H1 (cell line): ENCODE results near the gene SURF1. TPM values are rescaled to one million over a fixed set of nuclear protein-coding genes. Genes with fewer than 3 reads are reported as not detected.

ENCODE experiments used
- CTCF ChIA-PET: fragments of 300-600 bp; sonication (Branson Sonifier 250); formaldehyde crosslinking; loops from one replicate; lab custom pipeline; 2021; ENCODE audit not compliant: partially characterized antibody; lab: Charles Lee
- POLR2A ChIA-PET: fragments of 300-600 bp; sonication (Branson Sonifier 250); formaldehyde crosslinking; loops from one replicate; lab custom pipeline; 2021; ENCODE audit warnings: inconsistent platforms; ENCODE audit not compliant: partially characterized antibody; lab: Charles Lee
- DNase-seq, 2 experiments: peaks; one replicate each; pipeline versions ENCODE4 v3.0.0 to v3.0.0-alpha.2; 2010 to 2022; ENCODE audit warnings: low spot score in 2 of 2, low read depth in 1 of 2, mixed read lengths in 1 of 2
- FAIRE-seq: peaks from 2 replicates; lab custom pipeline; 2011; peaks lifted over from hg19 to GRCh38; lab: Jason Lieb, UNC
- H2AFZ ChIP-seq: 2 replicates; pipeline ENCODE4 v1.8.1; 2012; ENCODE audit warnings: low read length, inconsistent platforms
- H2AK5ac ChIP-seq: 2 replicates; pipeline ENCODE4 v1.6.1; 2013; ENCODE audit warnings: low read depth, low read length
- H2BK120ac ChIP-seq: replicated peaks from 2 replicates; pipeline ENCODE3; 2013; ENCODE audit warnings: low read depth, low read length, inconsistent platforms
- H2BK12ac ChIP-seq: 2 replicates; pipeline ENCODE4 v1.6.1; 2013; ENCODE audit warnings: low read depth, low read length
- H2BK15ac ChIP-seq: 2 replicates; pipeline ENCODE4 v1.6.1; 2013; ENCODE audit warnings: low read length
- H2BK20ac ChIP-seq: 2 replicates; pipeline ENCODE4 v1.6.1; 2013; ENCODE audit warnings: low read length
- H2BK5ac ChIP-seq: 2 replicates; pipeline ENCODE4 v1.6.1; 2013; ENCODE audit warnings: low read depth, low read length
- H3K14ac ChIP-seq: 2 replicates; pipeline ENCODE4 v1.6.1; 2013; ENCODE audit warnings: inconsistent platforms; ENCODE audit not compliant: insufficient read length
- H3K18ac ChIP-seq: 2 replicates; pipeline ENCODE4 v1.6.1; 2013; ENCODE audit warnings: low read length; ENCODE audit errors: extremely low read depth
- H3K23ac ChIP-seq: 2 replicates; pipeline ENCODE4 v1.6.1; 2013; ENCODE audit warnings: inconsistent platforms; ENCODE audit not compliant: insufficient read length
- H3K23me2 ChIP-seq: 2 replicates; pipeline ENCODE4 v1.6.1; 2013; ENCODE audit warnings: low read depth, low read length
- H3K27ac ChIP-seq: 2 replicates; pipeline ENCODE4 v1.6.1; 2011; ENCODE audit warnings: low read depth, low read length, inconsistent platforms
- H3K27me3 ChIP-seq, 4 experiments: replicated peaks in 1 of 4; 1 replicate in 1 of 4; 2 replicates in 3 of 4; pipeline versions ENCODE4 v1.6.1 to v1.8.1; 2011 to 2013; ENCODE audit warnings: low read length in 3 of 4, mild to moderate bottlenecking in 3 of 4, inconsistent platforms in 2 of 4, mixed read lengths in 2 of 4, moderate library complexity in 1 of 4; ENCODE audit not compliant: control insufficient read depth in 3 of 4, insufficient read depth in 3 of 4; ENCODE audit errors: extremely low read depth in 1 of 4
- H3K36me3 ChIP-seq, 4 experiments: 2 replicates each; pipeline versions ENCODE4 v1.6.1 to v1.8.1; 2011 to 2013; ENCODE audit warnings: mild to moderate bottlenecking in 4 of 4, low read length in 3 of 4, moderate library complexity in 2 of 4, control low read depth in 1 of 4, inconsistent platforms in 1 of 4; ENCODE audit not compliant: insufficient read depth in 4 of 4, control insufficient read depth in 2 of 4
- H3K4ac ChIP-seq: replicated peaks from 2 replicates; pipeline ENCODE3; 2013; ENCODE audit warnings: low read length, low read depth, mixed read lengths, inconsistent platforms; ENCODE audit not compliant: insufficient read length
- H3K4me1 ChIP-seq, 4 experiments: replicated peaks in 1 of 4; 1 replicate in 1 of 4; 2 replicates in 3 of 4; pipeline versions ENCODE4 v1.6.1 to v1.8.1; 2011 to 2013; ENCODE audit warnings: low read length in 3 of 4, inconsistent platforms in 2 of 4, mixed read lengths in 1 of 4; ENCODE audit not compliant: insufficient read depth in 4 of 4, control insufficient read depth in 3 of 4
- H3K4me2 ChIP-seq, 2 experiments: 2 replicates each; pipeline versions ENCODE4 v1.6.1 to v1.8.1; 2011 to 2013; ENCODE audit warnings: low read depth in 2 of 2, low read length in 2 of 2, control low read depth in 1 of 2, inconsistent platforms in 1 of 2, mild to moderate bottlenecking in 1 of 2; ENCODE audit not compliant: insufficient read depth in 1 of 2
- H3K4me3 ChIP-seq, 4 experiments: fragments of 200-600, 300-600 bp in 1 of 4; sonication (generic), shearing (Covaris generic), sonication (Bioruptor Twin) in 1 of 4; 2 replicates each; pipeline versions ENCODE4 v1.5.1 to v1.8.1; 2011 to 2016; ENCODE audit warnings: low read length in 4 of 4, low read depth in 3 of 4, control low read depth in 2 of 4, inconsistent platforms in 2 of 4, mild to moderate bottlenecking in 2 of 4, mixed read lengths in 1 of 4, moderate library complexity in 1 of 4; ENCODE audit not compliant: insufficient read depth in 2 of 4; ENCODE audit errors: extremely low read depth in 1 of 4
- H3K56ac ChIP-seq: replicated peaks from 2 replicates; pipeline ENCODE3; 2013; ENCODE audit warnings: low read depth, mild to moderate bottlenecking, mixed read lengths, low read length, inconsistent platforms; ENCODE audit not compliant: insufficient read length
- H3K79me1 ChIP-seq: 2 replicates; pipeline ENCODE4 v1.6.1; 2013; ENCODE audit warnings: low read depth, low read length, control low read depth
- H3K79me2 ChIP-seq, 2 experiments: 2 replicates each; pipeline versions ENCODE4 v1.6.1 to v1.8.1; 2012 to 2013; ENCODE audit warnings: low read length in 2 of 2, mild to moderate bottlenecking in 2 of 2, inconsistent platforms in 1 of 2; ENCODE audit not compliant: insufficient read depth in 2 of 2, control insufficient read depth in 1 of 2
- H3K9ac ChIP-seq, 4 experiments: replicated peaks in 1 of 4; 1 replicate in 1 of 4; 2 replicates in 3 of 4; pipeline versions ENCODE4 v1.6.1 to v1.8.1; 2011 to 2013; ENCODE audit warnings: low read depth in 3 of 4, low read length in 3 of 4, control low read depth in 2 of 4, mild to moderate bottlenecking in 2 of 4, moderate library complexity in 2 of 4, inconsistent platforms in 1 of 4; ENCODE audit errors: extremely low read depth in 1 of 4
- H3K9me3 ChIP-seq, 2 experiments: 2 replicates each; pipeline versions ENCODE4 v1.6.1 to v1.8.1; 2012 to 2013; ENCODE audit warnings: mild to moderate bottlenecking in 2 of 2, moderate library complexity in 2 of 2, control low read depth in 1 of 2, inconsistent platforms in 1 of 2, low read depth in 1 of 2, low read length in 1 of 2, mixed read lengths in 1 of 2; ENCODE audit not compliant: insufficient read depth in 2 of 2
- H4K20me1 ChIP-seq, 2 experiments: replicated peaks in 1 of 2; 2 replicates each; pipeline versions ENCODE3 to v1.8.1; 2011 to 2013; ENCODE audit warnings: inconsistent platforms in 2 of 2, low read length in 2 of 2, mild to moderate bottlenecking in 1 of 2; ENCODE audit not compliant: insufficient read depth in 2 of 2, control insufficient read depth in 1 of 2
- H4K5ac ChIP-seq: 2 replicates; pipeline ENCODE4 v1.6.1; 2013; ENCODE audit warnings: low read length, low read depth, mixed read lengths, inconsistent platforms; ENCODE audit not compliant: insufficient read length
- H4K8ac ChIP-seq: 2 replicates; pipeline ENCODE4 v1.8.0; 2013; ENCODE audit warnings: mild to moderate bottlenecking, moderate library complexity, low read length, inconsistent platforms; ENCODE audit not compliant: insufficient read depth; ENCODE audit errors: extremely low read depth
- H4K91ac ChIP-seq: replicated peaks from 2 replicates; pipeline ENCODE3; 2013; ENCODE audit warnings: low read length, mixed read lengths, inconsistent platforms; ENCODE audit not compliant: insufficient read length
- GTF2F1 ChIP-seq: IDR thresholded peaks from 2 replicates; pipeline ENCODE4 v1.6.1; 2012; ENCODE audit warnings: low read depth, low read length, improper control_type of control experiment, borderline replicate concordance
- KDM4A ChIP-seq: IDR thresholded peaks from one replicate; pipeline ENCODE4 v1.7.1; 2012; ENCODE audit warnings: low read depth, mild to moderate bottlenecking, moderate library complexity, low read length, inconsistent platforms; ENCODE audit not compliant: severe bottlenecking
- MAFK ChIP-seq: IDR thresholded peaks from 2 replicates; pipeline ENCODE4 v1.6.1; 2012; ENCODE audit warnings: low read depth, mild to moderate bottlenecking, improper control_type of control experiment, low read length
- PHF8 ChIP-seq: fragments of 200-600 bp; sonication (generic); conservative IDR thresholded peaks from 2 replicates; pipeline ENCODE4 v1.7.1; 2012; ENCODE audit warnings: low read depth, mild to moderate bottlenecking, inconsistent platforms, low read length, moderate library complexity
- SIN3A ChIP-seq, 2 experiments: IDR thresholded peaks in 1 of 2; conservative IDR thresholded peaks in 1 of 2; 2 replicates each; pipeline ENCODE4 v1.6.1; 2011 to 2012; ENCODE audit warnings: low read length in 2 of 2, improper control_type of control experiment in 1 of 2, low read depth in 1 of 2, mild to moderate bottlenecking in 1 of 2
- TEAD4 ChIP-seq: IDR thresholded peaks from 2 replicates; pipeline ENCODE4 v1.6.1; 2012; ENCODE audit warnings: low read depth, low read length, inconsistent platforms, mixed read lengths
- WGBS, 2 experiments: shearing (Covaris generic) in 1 of 2; methylation state at CpG; one replicate each; pipeline versions ENCODE4 v1.1.6 to v1.1.7; 2013 to 2015; ENCODE audit warnings: low lambda C conversion rate in 2 of 2, mixed read lengths in 2 of 2, inconsistent platforms in 1 of 2, low coverage in 1 of 2, missing lambda C conversion rate in 1 of 2; ENCODE audit not compliant: insufficient replicate concordance in 2 of 2, insufficient coverage in 1 of 2, insufficient read length in 1 of 2; ENCODE audit errors: extremely low coverage in 1 of 2, missing lambda C conversion rate in 1 of 2; 5-methylcytosine and 5-hydroxymethylcytosine counted together
- polyA plus RNA-seq, 7 experiments: library from polyadenylated mRNA; depleted of rRNA in 3 of 7; stranded (reverse) in 5 of 7; unstranded in 2 of 7; fragments of >200 nt in 5 of 7; fragments of 200-250 nt in 2 of 7; gene quantifications; 1 replicate in 5 of 7; 2 replicates in 1 of 7; 4 replicates in 1 of 7; pipeline versions ENCODE4 v1.2.1 to v1.2.3, GENCODE V29; 2011 to 2013; ENCODE audit warnings: missing spikeins in 2 of 7, mixed read lengths in 2 of 7
- total RNA-seq: library from RNA; stranded (reverse); fragmentation: NEBNext Ultra II Directional; extraction: Animal tissue kit (Norgen Biotek cat#: 25700); gene quantifications from 2 replicates; pipeline ENCODE4 v1.2.1, GENCODE V29; 2021

The SURF1 gene
- total and polyA plus RNA-seq, 2 of the 8 experiments (the other 6 are each of a cell fraction or from before 2014, with no cell fraction given): 43.1 to 44.7 TPM

DNA sequence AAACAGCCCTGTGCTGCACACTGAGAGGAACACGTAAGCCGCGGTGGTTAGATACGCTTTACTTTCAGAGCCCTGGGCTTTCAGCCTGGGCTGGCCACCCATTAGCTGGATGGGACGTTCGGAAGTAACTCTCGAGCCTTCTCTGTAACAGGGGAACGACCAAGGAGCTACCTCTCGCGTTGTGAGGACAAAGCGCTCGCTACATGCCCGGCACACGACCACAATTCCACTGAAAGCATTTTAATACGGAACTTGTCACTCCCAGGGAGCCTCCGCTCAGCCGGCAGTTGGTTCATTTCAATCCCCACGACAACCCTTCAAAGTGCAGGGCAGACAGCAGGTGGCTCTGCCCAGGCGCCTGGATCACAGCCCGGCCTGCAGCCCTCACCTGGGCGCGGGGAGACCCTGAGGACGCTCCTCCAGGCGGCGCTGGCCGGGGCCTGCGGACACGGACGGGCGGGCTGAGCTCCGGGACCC is 368 bp downstream of the SURF1 start:
- H3K4me3 ChIP-seq: peak overlapping the region; percentile 72 to 97 (median 96)
- no peak overlapping the region for H3K4ac ChIP-seq
- H2BK15ac ChIP-seq: no peak overlapping the region
- no peaks in the 10 kb centered on the region for H3K9me3 ChIP-seq
- WGBS, 2 experiments: 3% methylated on average over 18 of the region's 31 CpGs; no CpG with 5 or more reads in 1 of the 2 experiments
- FAIRE-seq (no peak), DNase-seq (no peak)
- H2AFZ ChIP-seq: no peak overlapping the region
- H3K4me2 ChIP-seq: peak overlapping the region; percentile 69 to 84
- peak overlapping the region in 3 of 4 experiments; percentile 75 to 84 (median 79); a peak in 6 of 7 replicates for H3K9ac ChIP-seq
- ChIA-PET CTCF (interaction anchor here (0.7 to 8.2 kb wide), 12 partner anchors 8 to 169 kb away, joined by 3 to 90 read pairs (median 5); partner anchors contain the start of genes MED22 and RPL7A), POLR2A (interaction anchor here (0.9 to 16.1 kb wide), 12 partner anchors 11 to 324 kb away, joined by 3 to 461 read pairs (median 4); partner anchors contain the start of genes MED22, REXO4, RPL7A and STKLD1)
- no peak overlapping the region for H4K91ac ChIP-seq
- H3K56ac ChIP-seq: no peak overlapping the region
- no peak for TF ChIP-seq TEAD4
- TF ChIP-seq PHF8: peak; percentile 5; the same call in 1 of the 2 replicates
- no peak for TF ChIP-seq SIN3A (conservative IDR thresholded peaks at IDR 0.05 in 1 of 2, IDR thresholded peaks at IDR 0.05 in 1 of 2; ENCODE audit: low read depth in 1 of 2, low read length in 2 of 2)
- no peak for TF ChIP-seq GTF2F1
- no peak for TF ChIP-seq MAFK
- no peak for TF ChIP-seq KDM4A
- H3K36me3 ChIP-seq: peaks cover 8 to 32% (median 21%) of the 10 kb centered on the region in 4 experiments; a peak in 6 of 8 replicates
- H2BK20ac ChIP-seq: no peak overlapping the region
- no peaks in the 10 kb centered on the region for H3K27me3 ChIP-seq
- no peak overlapping the region for H2BK12ac ChIP-seq
- H3K79me1 ChIP-seq: peaks cover 2% of the 10 kb centered on the region; the same call in 1 of the 2 replicates
- H2BK5ac ChIP-seq: no peak overlapping the region
- H2AK5ac ChIP-seq: no peak overlapping the region
- no peak overlapping the region for H3K14ac ChIP-seq
- H4K8ac ChIP-seq: no peak overlapping the region; the same call in 1 of the 2 replicates
- peaks cover 0 to 20% of the 10 kb centered on the region in 2 experiments; a peak in 2 of 4 replicates for H3K79me2 ChIP-seq
- H3K23ac ChIP-seq: no peak overlapping the region
- H3K4me1 ChIP-seq: peaks cover 0 to 8% (median 3%) of the 10 kb centered on the region in 4 experiments; a peak in 5 of 7 replicates
- no peak overlapping the region for H3K27ac ChIP-seq
- H3K23me2 ChIP-seq: peaks cover 2% of the 10 kb centered on the region; the same call in 1 of the 2 replicates
- H4K5ac ChIP-seq: no peak overlapping the region
- peaks cover 11 to 13% of the 10 kb centered on the region in 2 experiments for H4K20me1 ChIP-seq
- H2BK120ac ChIP-seq: no peak overlapping the region
- H3K18ac ChIP-seq: no peak overlapping the region
